K562 (cell line): ENCODE data around the gene COL25A1. TPM values are rescaled to one million over a fixed set of nuclear protein-coding genes. Genes with fewer than 3 reads are reported as not detected.
A peak's percentile ranks its signal among the peaks of the same experiment; 100 is the strongest.

Experiments
- ATF1 ChIP-seq, 2 experiments: fragments of 450-650 bp in 1 of 2; IDR thresholded peaks; 2 replicates each; pipeline ENCODE4 v1.6.1; 2016; ENCODE audit warnings: missing compliant biosample characterization in 1 of 2, missing genetic modification characterization in 1 of 2
- BRD9 ChIP-seq: fragments of 450-650 bp; IDR thresholded peaks from 2 replicates; pipeline ENCODE4 v1.6.1; 2018; ENCODE audit warnings: low read depth; ENCODE audit not compliant: partially characterized antibody
- CHD2 ChIP-seq: IDR thresholded peaks from 2 replicates; pipeline ENCODE4 v1.6.1; 2011; ENCODE audit warnings: low read depth, low read length
- FOS ChIP-seq: IDR thresholded peaks from 3 replicates; pipeline ENCODE4 v1.6.1; 2011; ENCODE audit not compliant: insufficient read length; ENCODE audit errors: extremely low read depth
- HDAC3 ChIP-seq: fragments of 450-650 bp; IDR thresholded peaks from 2 replicates; pipeline ENCODE4 v1.6.1; 2018; ENCODE audit warnings: borderline replicate concordance, mild to moderate bottlenecking, moderate library complexity; ENCODE audit not compliant: partially characterized antibody
- KDM1A ChIP-seq, 2 experiments: fragments of 450-650 bp; IDR thresholded peaks; 2 replicates each; pipeline ENCODE4 v1.6.1; 2016; ENCODE audit warnings: mild to moderate bottlenecking in 2 of 2
- L3MBTL2 ChIP-seq: fragments of 450-650 bp; IDR thresholded peaks from 2 replicates; pipeline ENCODE4 v1.6.1; 2016; ENCODE audit warnings: mild to moderate bottlenecking, moderate library complexity
- MCM3 ChIP-seq: fragments of 450-650 bp; IDR thresholded peaks from 2 replicates; pipeline ENCODE4 v1.6.1; 2016
- NRF1 ChIP-seq, 2 experiments: fragments of 450-650 bp; IDR thresholded peaks in 1 of 2; conservative IDR thresholded peaks in 1 of 2; 2 replicates each; pipeline ENCODE4 v1.6.1; 2014; ENCODE audit warnings: mild to moderate bottlenecking in 2 of 2
- OTX1 ChIP-seq: fragments of 450-650 bp; formaldehyde crosslinking; IDR thresholded peaks from 2 replicates; pipeline ENCODE4 v1.4.0; 2022; ENCODE audit warnings: mild to moderate bottlenecking
- PML ChIP-seq: IDR thresholded peaks from 2 replicates; pipeline ENCODE4 v1.6.1; 2012; ENCODE audit warnings: low read length, inconsistent platforms
- PYGO2 ChIP-seq: fragments of 450-650 bp; IDR thresholded peaks from 2 replicates; pipeline ENCODE4 v1.6.1; 2016; ENCODE audit warnings: mild to moderate bottlenecking, missing genetic modification characterization, moderate library complexity, missing compliant biosample characterization
- RNF2 ChIP-seq: sonication (generic); IDR thresholded peaks from 2 replicates; pipeline ENCODE4 v1.6.1; 2016
- SMARCA4 ChIP-seq: fragments of 450-650 bp; IDR thresholded peaks from 2 replicates; pipeline ENCODE4 v1.6.1; 2016
- TRIM24 ChIP-seq, 2 experiments: fragments of 450-650 bp; IDR thresholded peaks; 2 replicates each; pipeline ENCODE4 v1.6.1; 2016
- ZNF165 ChIP-seq: fragments of 250-450 bp; sonication (Bioruptor Pico); IDR thresholded peaks from 2 replicates; pipeline ENCODE4 v1.4.0; 2020; ENCODE audit warnings: borderline replicate concordance
- polyA plus RNA-seq, 8 experiments: library from polyadenylated mRNA; depleted of rRNA in 4 of 8; stranded (reverse) in 5 of 8; unstranded in 3 of 8; fragments of >200 nt; fragmentation: Nextera tagmentation in 2 of 8; fragmentation: Illumina TruSeq in 1 of 8; extraction: Ambion mirVana in 2 of 8; extraction: Trizol in 1 of 8; gene quantifications; 2 replicates each; pipeline versions ENCODE4 v1.2.1 to v1.2.3, GENCODE V29; 2011 to 2014; ENCODE audit warnings: inconsistent platforms in 1 of 8, missing spikeins in 1 of 8
- total RNA-seq, 7 experiments: library from RNA; depleted of rRNA in 6 of 7; stranded (reverse); fragments of >200 nt in 6 of 7; fragmentation: Illumina TruSeq in 2 of 7; extraction: Trizol in 2 of 7; gene quantifications; 2 replicates each; pipeline versions ENCODE4 v1.2.1 to v1.2.3, GENCODE V29; 2011 to 2021; ENCODE audit warnings: low replicate concordance in 1 of 7
- TF ChIP-seq, protein P1 (sequence below): sonication (generic); formaldehyde crosslinking; IDR thresholded peaks from 2 replicates; pipeline ENCODE4 v1.8.1; 2023; ENCODE audit warnings: missing genetic modification reagents, mild to moderate bottlenecking, borderline replicate concordance
- TF ChIP-seq, protein P2 (sequence below): fragments of 450-650 bp; IDR thresholded peaks from 2 replicates; pipeline ENCODE4 v1.6.1; 2016; ENCODE audit warnings: missing biosample characterization, missing genetic modification characterization
- TF ChIP-seq, protein P3 (sequence below): fragments of 250-450 bp; sonication (Bioruptor Pico); IDR thresholded peaks from 2 replicates; pipeline ENCODE4 v1.5.0; 2021
- TF ChIP-seq, protein P4 (sequence below): fragments of 150-350 bp; IDR thresholded peaks from 2 replicates; pipeline ENCODE4 v1.6.1; 2014; ENCODE audit warnings: low read depth, mild to moderate bottlenecking, low read length, borderline replicate concordance

COL25A1 gene
- total and polyA plus RNA-seq, 9 of the 15 experiments (the other 6 are each of a cell fraction or from before 2014, with no cell fraction given), result 0.03 to 0.62 (median 0.27) TPM

DNA sequence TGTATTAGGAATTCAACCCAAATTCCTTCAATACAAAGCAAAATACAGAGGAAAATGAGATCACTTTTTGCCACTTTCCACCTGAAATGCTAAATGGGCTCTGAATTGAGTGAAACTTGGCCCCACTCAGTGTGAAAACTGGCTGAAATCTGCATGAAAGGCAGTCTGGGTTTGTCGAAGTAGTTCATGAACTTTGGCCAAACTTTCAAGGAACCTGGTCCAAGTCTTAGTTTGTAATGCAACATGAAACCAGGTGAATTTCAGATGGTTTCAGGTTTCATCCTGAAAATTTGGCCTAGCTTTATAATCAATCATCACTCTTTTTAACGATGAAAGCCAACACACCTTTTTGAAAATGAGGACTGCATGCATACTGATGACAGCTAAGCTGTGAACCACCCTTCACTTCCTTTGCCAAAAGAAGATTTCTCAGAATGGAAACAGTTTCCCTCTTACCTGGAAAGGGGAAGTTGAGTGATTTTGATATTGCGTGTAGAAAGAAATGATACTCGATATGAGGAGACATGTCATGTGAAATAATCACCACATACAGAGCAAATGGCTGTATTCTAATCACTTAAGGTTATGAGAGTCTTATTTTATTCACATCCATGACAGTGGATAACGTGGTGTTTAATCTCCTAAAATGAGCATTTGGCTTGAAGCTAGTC is 329.7 kb downstream of the COL25A1 start (continued):
- TF ChIP-seq, protein P1, sequence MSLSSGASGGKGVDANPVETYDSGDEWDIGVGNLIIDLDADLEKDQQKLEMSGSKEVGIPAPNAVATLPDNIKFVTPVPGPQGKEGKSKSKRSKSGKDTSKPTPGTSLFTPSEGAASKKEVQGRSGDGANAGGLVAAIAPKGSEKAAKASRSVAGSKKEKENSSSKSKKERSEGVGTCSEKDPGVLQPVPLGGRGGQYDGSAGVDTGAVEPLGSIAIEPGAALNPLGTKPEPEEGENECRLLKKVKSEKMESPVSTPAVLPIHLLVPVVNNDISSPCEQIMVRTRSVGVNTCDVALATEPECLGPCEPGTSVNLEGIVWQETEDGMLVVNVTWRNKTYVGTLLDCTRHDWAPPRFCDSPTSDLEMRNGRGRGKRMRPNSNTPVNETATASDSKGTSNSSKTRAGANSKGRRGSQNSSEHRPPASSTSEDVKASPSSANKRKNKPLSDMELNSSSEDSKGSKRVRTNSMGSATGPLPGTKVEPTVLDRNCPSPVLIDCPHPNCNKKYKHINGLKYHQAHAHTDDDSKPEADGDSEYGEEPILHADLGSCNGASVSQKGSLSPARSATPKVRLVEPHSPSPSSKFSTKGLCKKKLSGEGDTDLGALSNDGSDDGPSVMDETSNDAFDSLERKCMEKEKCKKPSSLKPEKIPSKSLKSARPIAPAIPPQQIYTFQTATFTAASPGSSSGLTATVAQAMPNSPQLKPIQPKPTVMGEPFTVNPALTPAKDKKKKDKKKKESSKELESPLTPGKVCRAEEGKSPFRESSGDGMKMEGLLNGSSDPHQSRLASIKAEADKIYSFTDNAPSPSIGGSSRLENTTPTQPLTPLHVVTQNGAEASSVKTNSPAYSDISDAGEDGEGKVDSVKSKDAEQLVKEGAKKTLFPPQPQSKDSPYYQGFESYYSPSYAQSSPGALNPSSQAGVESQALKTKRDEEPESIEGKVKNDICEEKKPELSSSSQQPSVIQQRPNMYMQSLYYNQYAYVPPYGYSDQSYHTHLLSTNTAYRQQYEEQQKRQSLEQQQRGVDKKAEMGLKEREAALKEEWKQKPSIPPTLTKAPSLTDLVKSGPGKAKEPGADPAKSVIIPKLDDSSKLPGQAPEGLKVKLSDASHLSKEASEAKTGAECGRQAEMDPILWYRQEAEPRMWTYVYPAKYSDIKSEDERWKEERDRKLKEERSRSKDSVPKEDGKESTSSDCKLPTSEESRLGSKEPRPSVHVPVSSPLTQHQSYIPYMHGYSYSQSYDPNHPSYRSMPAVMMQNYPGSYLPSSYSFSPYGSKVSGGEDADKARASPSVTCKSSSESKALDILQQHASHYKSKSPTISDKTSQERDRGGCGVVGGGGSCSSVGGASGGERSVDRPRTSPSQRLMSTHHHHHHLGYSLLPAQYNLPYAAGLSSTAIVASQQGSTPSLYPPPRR, result no peak
- TF ChIP-seq SMARCA4 (peak; percentile 47; the same call in 1 of the 2 replicates), CHD2 (no peak), ATF1 (CRISPR knock-in tag; IDR thresholded peaks at IDR 0.05) (no peak), ATF1 (tag; IDR thresholded peaks at IDR 0.05) (no peak), OTX1 (no peak), FOS (no peak), PML (peak; percentile 20; the same call in 1 of the 2 replicates), KDM1A (IDR thresholded peaks at IDR 0.05) (no peak), BRD9 (peak; percentile 26), L3MBTL2 (peak; percentile 69), ZNF165 (CRISPR knock-in tag) (no peak), PYGO2 (tag) (no peak), TRIM24 (IDR thresholded peaks at IDR 0.05) (0 out of 4 replicates have a peak, but pooled peaks of 1 of the 2 experiments have one; percentile 14), RNF2 (peak; percentile 48; the same call in 1 of the 2 replicates), HDAC3 (no peak), MCM3 (no peak), NRF1 (conservative IDR thresholded peaks at IDR 0.05 in 1 of 2, IDR thresholded peaks at IDR 0.05 in 1 of 2) (no peak)
- TF ChIP-seq, protein P2, sequence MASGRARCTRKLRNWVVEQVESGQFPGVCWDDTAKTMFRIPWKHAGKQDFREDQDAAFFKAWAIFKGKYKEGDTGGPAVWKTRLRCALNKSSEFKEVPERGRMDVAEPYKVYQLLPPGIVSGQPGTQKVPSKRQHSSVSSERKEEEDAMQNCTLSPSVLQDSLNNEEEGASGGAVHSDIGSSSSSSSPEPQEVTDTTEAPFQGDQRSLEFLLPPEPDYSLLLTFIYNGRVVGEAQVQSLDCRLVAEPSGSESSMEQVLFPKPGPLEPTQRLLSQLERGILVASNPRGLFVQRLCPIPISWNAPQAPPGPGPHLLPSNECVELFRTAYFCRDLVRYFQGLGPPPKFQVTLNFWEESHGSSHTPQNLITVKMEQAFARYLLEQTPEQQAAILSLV (tag), result no peak
- TF ChIP-seq, protein P3, sequence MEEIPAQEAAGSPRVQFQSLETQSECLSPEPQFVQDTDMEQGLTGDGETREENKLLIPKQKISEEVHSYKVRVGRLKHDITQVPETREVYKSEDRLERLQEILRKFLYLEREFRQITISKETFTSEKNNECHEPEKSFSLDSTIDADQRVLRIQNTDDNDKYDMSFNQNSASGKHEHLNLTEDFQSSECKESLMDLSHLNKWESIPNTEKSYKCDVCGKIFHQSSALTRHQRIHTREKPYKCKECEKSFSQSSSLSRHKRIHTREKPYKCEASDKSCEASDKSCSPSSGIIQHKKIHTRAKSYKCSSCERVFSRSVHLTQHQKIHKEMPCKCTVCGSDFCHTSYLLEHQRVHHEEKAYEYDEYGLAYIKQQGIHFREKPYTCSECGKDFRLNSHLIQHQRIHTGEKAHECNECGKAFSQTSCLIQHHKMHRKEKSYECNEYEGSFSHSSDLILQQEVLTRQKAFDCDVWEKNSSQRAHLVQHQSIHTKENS (CRISPR knock-in tag), result no peak
- TF ChIP-seq, protein P4, sequence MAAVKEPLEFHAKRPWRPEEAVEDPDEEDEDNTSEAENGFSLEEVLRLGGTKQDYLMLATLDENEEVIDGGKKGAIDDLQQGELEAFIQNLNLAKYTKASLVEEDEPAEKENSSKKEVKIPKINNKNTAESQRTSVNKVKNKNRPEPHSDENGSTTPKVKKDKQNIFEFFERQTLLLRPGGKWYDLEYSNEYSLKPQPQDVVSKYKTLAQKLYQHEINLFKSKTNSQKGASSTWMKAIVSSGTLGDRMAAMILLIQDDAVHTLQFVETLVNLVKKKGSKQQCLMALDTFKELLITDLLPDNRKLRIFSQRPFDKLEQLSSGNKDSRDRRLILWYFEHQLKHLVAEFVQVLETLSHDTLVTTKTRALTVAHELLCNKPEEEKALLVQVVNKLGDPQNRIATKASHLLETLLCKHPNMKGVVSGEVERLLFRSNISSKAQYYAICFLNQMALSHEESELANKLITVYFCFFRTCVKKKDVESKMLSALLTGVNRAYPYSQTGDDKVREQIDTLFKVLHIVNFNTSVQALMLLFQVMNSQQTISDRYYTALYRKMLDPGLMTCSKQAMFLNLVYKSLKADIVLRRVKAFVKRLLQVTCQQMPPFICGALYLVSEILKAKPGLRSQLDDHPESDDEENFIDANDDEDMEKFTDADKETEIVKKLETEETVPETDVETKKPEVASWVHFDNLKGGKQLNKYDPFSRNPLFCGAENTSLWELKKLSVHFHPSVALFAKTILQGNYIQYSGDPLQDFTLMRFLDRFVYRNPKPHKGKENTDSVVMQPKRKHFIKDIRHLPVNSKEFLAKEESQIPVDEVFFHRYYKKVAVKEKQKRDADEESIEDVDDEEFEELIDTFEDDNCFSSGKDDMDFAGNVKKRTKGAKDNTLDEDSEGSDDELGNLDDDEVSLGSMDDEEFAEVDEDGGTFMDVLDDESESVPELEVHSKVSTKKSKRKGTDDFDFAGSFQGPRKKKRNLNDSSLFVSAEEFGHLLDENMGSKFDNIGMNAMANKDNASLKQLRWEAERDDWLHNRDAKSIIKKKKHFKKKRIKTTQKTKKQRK, result no peak
